IMR-90 (cell line): ENCODE data around the gene ULK1. TPM values are rescaled to one million over a fixed set of nuclear protein-coding genes. Genes with fewer than 3 reads are reported as not detected.

Source experiments
- ATAC-seq: fragments of 200-7000 bp; cut with Tn5 transposase; 2 replicates; pipeline ENCODE4 v1.9.1; 2020; ENCODE audit warnings: low read depth, mild to moderate bottlenecking, moderate library complexity
- BruUV-seq: library from RNA; stranded (reverse); fragments of 400-500 nt; replicated peaks from 2 replicates; lab custom pipeline; 2021; lab: Mats Ljungman, UMichigan
- CTCF ChIA-PET: fragments of 300-600 bp; formaldehyde crosslinking; extraction: SDS; loops from one replicate; lab custom pipeline; 2021; ENCODE audit warnings: antibody characterized with exemption; lab: Yijun Ruan, JAX
- POLR2A ChIA-PET: fragments of 300-600 bp; sonication (Branson Sonifier 250); formaldehyde crosslinking; loops from one replicate; lab custom pipeline; 2022; ENCODE audit warnings: antibody characterized with exemption; ENCODE audit not compliant: unreplicated experiment; lab: Charles Lee
- DNase-seq: peaks from one replicate; pipeline ENCODE4 v3.0.0; 2013
- H2AFZ ChIP-seq: replicated peaks from 2 replicates; pipeline ENCODE3; 2013; ENCODE audit warnings: low read length, mild to moderate bottlenecking; ENCODE audit not compliant: poor library complexity
- H2AK5ac ChIP-seq: 2 replicates; pipeline ENCODE4 v1.6.1; 2013; ENCODE audit warnings: low read depth, low read length, inconsistent platforms
- H2AK9ac ChIP-seq: replicated peaks from 2 replicates; pipeline ENCODE3; 2013; ENCODE audit warnings: mild to moderate bottlenecking, low read depth, low read length, moderate library complexity; ENCODE audit not compliant: poor library complexity
- H2BK120ac ChIP-seq: 2 replicates; pipeline ENCODE4 v1.6.1; 2013; ENCODE audit warnings: low read depth, low read length, inconsistent platforms
- H2BK15ac ChIP-seq: 3 replicates; pipeline ENCODE4 v1.6.1; 2013; ENCODE audit warnings: low read depth, low read length, inconsistent platforms
- H2BK20ac ChIP-seq: 2 replicates; pipeline ENCODE4 v1.6.1; 2013; ENCODE audit warnings: low read depth, mild to moderate bottlenecking, inconsistent platforms, low read length, moderate library complexity
- H2BK5ac ChIP-seq: 2 replicates; pipeline ENCODE4 v1.6.1; 2013; ENCODE audit warnings: mild to moderate bottlenecking, low read depth, low read length, inconsistent platforms; ENCODE audit not compliant: poor library complexity, severe bottlenecking
- H3K14ac ChIP-seq: replicated peaks from 2 replicates; pipeline ENCODE4 v1.6.1; 2013; ENCODE audit warnings: low read depth, low read length, inconsistent platforms
- H3K18ac ChIP-seq: 2 replicates; pipeline ENCODE4 v1.6.1; 2013; ENCODE audit warnings: low read depth, low read length, control low read depth
- H3K23ac ChIP-seq: 2 replicates; pipeline ENCODE4 v1.6.1; 2013; ENCODE audit warnings: low read depth, low read length, inconsistent platforms
- H3K27ac ChIP-seq: 2 replicates; pipeline ENCODE4 v1.5.1; 2013; ENCODE audit warnings: mild to moderate bottlenecking, control low read depth, low read length; ENCODE audit not compliant: insufficient read depth
- H3K27me3 ChIP-seq: 2 replicates; pipeline ENCODE4 v1.6.1; 2013; ENCODE audit warnings: low read length; ENCODE audit not compliant: control insufficient read depth, insufficient read depth
- H3K36me3 ChIP-seq: 2 replicates; pipeline ENCODE4 v1.6.1; 2013; ENCODE audit warnings: low read length, mixed read lengths; ENCODE audit not compliant: control insufficient read depth, insufficient read depth
- H3K4ac ChIP-seq: 2 replicates; pipeline ENCODE4 v1.6.1; 2013; ENCODE audit warnings: low read depth, low read length, inconsistent platforms
- H3K4me1 ChIP-seq: 2 replicates; pipeline ENCODE4 v1.6.1; 2013; ENCODE audit warnings: low read length, mixed read lengths; ENCODE audit not compliant: control insufficient read depth, insufficient read depth
- H3K4me2 ChIP-seq: 2 replicates; pipeline ENCODE4 v1.6.1; 2013; ENCODE audit warnings: low read depth, mild to moderate bottlenecking, control low read depth, low read length, moderate library complexity
- H3K4me3 ChIP-seq: 2 replicates; pipeline ENCODE4 v1.5.1; 2013; ENCODE audit warnings: low read depth, mild to moderate bottlenecking, control low read depth, low read length, moderate library complexity; ENCODE audit not compliant: insufficient read depth
- H3K56ac ChIP-seq: 2 replicates; pipeline ENCODE4 v1.6.1; 2013; ENCODE audit warnings: low read length, inconsistent platforms; ENCODE audit not compliant: insufficient read depth; ENCODE audit errors: extremely low read depth
- H3K79me1 ChIP-seq, 2 experiments: 2 replicates each; pipeline ENCODE4 v1.6.1; 2013; ENCODE audit warnings: low read length in 2 of 2, inconsistent platforms in 1 of 2, low read depth in 1 of 2
- H3K9ac ChIP-seq: 2 replicates; pipeline ENCODE4 v1.6.1; 2013; ENCODE audit warnings: low read depth, low read length, control low read depth
- H3K9me1 ChIP-seq: 2 replicates; pipeline ENCODE4 v1.6.1; 2013; ENCODE audit warnings: low read length, inconsistent platforms; ENCODE audit not compliant: insufficient read depth
- H3K9me3 ChIP-seq: 2 replicates; pipeline ENCODE4 v1.6.1; 2013; ENCODE audit warnings: low read length; ENCODE audit not compliant: control insufficient read depth, insufficient read depth
- H4K20me1 ChIP-seq: 2 replicates; pipeline ENCODE4 v1.6.1; 2013; ENCODE audit warnings: low read length, inconsistent platforms; ENCODE audit not compliant: insufficient read depth
- H4K5ac ChIP-seq: 2 replicates; pipeline ENCODE4 v1.6.1; 2013; ENCODE audit warnings: mild to moderate bottlenecking, low read depth, low read length, control low read depth
- H4K8ac ChIP-seq, 2 experiments: 2 replicates each; pipeline ENCODE4 v1.6.1; 2013; ENCODE audit warnings: low read depth in 2 of 2, low read length in 2 of 2, control low read depth in 1 of 2, inconsistent platforms in 1 of 2
- H4K91ac ChIP-seq: 2 replicates; pipeline ENCODE4 v1.6.1; 2013; ENCODE audit warnings: low read depth, low read length, inconsistent platforms; ENCODE audit not compliant: insufficient read depth
- BHLHE40 ChIP-seq: fragments of 150-350 bp; IDR thresholded peaks from 2 replicates; pipeline ENCODE4 v1.6.1; 2016; ENCODE audit warnings: mild to moderate bottlenecking, low read depth, low read length
- CEBPB ChIP-seq: IDR thresholded peaks from 2 replicates; pipeline ENCODE4 v1.6.1; 2012; ENCODE audit warnings: low read depth, low read length, improper control_type of control experiment
- CHD1 ChIP-seq: IDR thresholded peaks from 2 replicates; pipeline ENCODE4 v1.6.1; 2012; ENCODE audit warnings: low read depth, low read length, improper control_type of control experiment
- ELK1 ChIP-seq: fragments of 150-350 bp; IDR thresholded peaks from 2 replicates; pipeline ENCODE4 v1.6.1; 2016; ENCODE audit warnings: low read depth, mild to moderate bottlenecking, low read length, moderate library complexity, borderline replicate concordance
- FOS ChIP-seq: fragments of 150-350 bp; IDR thresholded peaks from 2 replicates; pipeline ENCODE4 v1.6.1; 2016; ENCODE audit warnings: low read depth, low read length
- MAZ ChIP-seq: IDR thresholded peaks from 2 replicates; pipeline ENCODE4 v1.6.1; 2012; ENCODE audit warnings: low read depth, mild to moderate bottlenecking, low read length, improper control_type of control experiment, moderate library complexity, borderline replicate concordance
- MXI1 ChIP-seq: IDR thresholded peaks from 2 replicates; pipeline ENCODE4 v1.6.1; 2012; ENCODE audit warnings: low read depth, mild to moderate bottlenecking, low read length, moderate library complexity, borderline replicate concordance
- NFE2L2 ChIP-seq: fragments of 150-350 bp; IDR thresholded peaks from 2 replicates; pipeline ENCODE4 v1.6.1; 2016; ENCODE audit warnings: low read depth, mild to moderate bottlenecking, low read length
- POLR2A ChIP-seq: IDR thresholded peaks from 2 replicates; pipeline ENCODE4 v1.6.1; 2012; ENCODE audit warnings: mild to moderate bottlenecking, low read depth, low read length
- RAD21 ChIP-seq: IDR thresholded peaks from 2 replicates; pipeline ENCODE4 v1.6.1; 2012; ENCODE audit warnings: low read length, improper control_type of control experiment
- RCOR1 ChIP-seq: IDR thresholded peaks from 2 replicates; pipeline ENCODE4 v1.6.1; 2012; ENCODE audit warnings: mild to moderate bottlenecking, low read length, improper control_type of control experiment; ENCODE audit not compliant: insufficient replicate concordance
- RFX5 ChIP-seq: IDR thresholded peaks from 2 replicates; pipeline ENCODE4 v1.8.0; 2012; ENCODE audit warnings: low read depth, mild to moderate bottlenecking, low read length, moderate library complexity
- USF2 ChIP-seq: fragments of 150-350 bp; IDR thresholded peaks from 2 replicates; pipeline ENCODE4 v1.6.1; 2017; ENCODE audit warnings: mild to moderate bottlenecking, antibody characterized with exemption, low read length, low read depth
- WGBS, 2 experiments: methylation state at CpG; one replicate each; pipeline versions ENCODE4 v1.1.5 to v1.1.7; 2013; ENCODE audit warnings: missing lambda C conversion rate in 2 of 2; ENCODE audit not compliant: insufficient read length in 1 of 2; ENCODE audit errors: extremely low coverage in 2 of 2; 5-methylcytosine and 5-hydroxymethylcytosine counted together
- dilution Hi-C: fragments of 300-500 bp; cut with HindIII; formaldehyde crosslinking; loops from one replicate; pipeline ENCODE4 v1.14.3; 2018; ENCODE audit warnings: low sequenced_read_pairs; ENCODE audit not compliant: unreplicated experiment
- in situ Hi-C: fragments of 300-500 bp; cut with MboI; formaldehyde crosslinking; loops from 3 replicates; pipeline ENCODE4 v1.14.3; 2019; ENCODE audit warnings: low sequenced_read_pairs, inconsistent platforms, mixed read lengths
- intact Hi-C: fragments of 100-400 bp; cut with micrococcal nuclease; formaldehyde crosslinking; loops from 2 replicates; pipeline ENCODE4 v1.10.0; 2022
- polyA plus RNA-seq, 3 experiments: library from polyadenylated mRNA; depleted of rRNA; stranded (reverse); fragments of >200 nt; gene quantifications; 2 replicates each; pipeline ENCODE4 v1.2.3, GENCODE V29; 2012; ENCODE audit warnings: low replicate concordance in 1 of 3
- total RNA-seq: library from RNA; depleted of rRNA; stranded (reverse); fragments of >200 nt; gene quantifications from 2 replicates; pipeline ENCODE4 v1.2.3, GENCODE V29; 2012

The ULK1 gene
- total and polyA plus RNA-seq, 2 of the 4 experiments (the other 2 are of a cell fraction), result 1.8 to 19.2 TPM

- H3K9ac ChIP-seq, result no peak overlapping the region
- BruUV-seq, result no TSS peak
- TF ChIP-seq BHLHE40, result no peak
- TF ChIP-seq RCOR1, result no peak
- no peak for TF ChIP-seq RAD21
- no peak for TF ChIP-seq ELK1
- no peak for TF ChIP-seq USF2
- no peak for TF ChIP-seq POLR2A
- no peak for TF ChIP-seq MAZ
- no peak for TF ChIP-seq NFE2L2
- no peak for TF ChIP-seq CHD1
- no peak for TF ChIP-seq CEBPB
- no peak for TF ChIP-seq RFX5
- no peak for TF ChIP-seq FOS
- TF ChIP-seq MXI1, result no peak
- H3K56ac ChIP-seq, result no peak overlapping the region
- no peak overlapping the region for H2AK5ac ChIP-seq
- no peak overlapping the region for H3K14ac ChIP-seq
- H3K4me3 ChIP-seq, result no peak overlapping the region
- no peaks in the 10 kb centered on the region for H3K27me3 ChIP-seq
- no peaks in the 10 kb centered on the region for H4K20me1 ChIP-seq
- H2BK15ac ChIP-seq, result no peak overlapping the region
- no peak overlapping the region for H2AK9ac ChIP-seq
- H2BK5ac ChIP-seq, result no peak overlapping the region
- no peaks in the 10 kb centered on the region for H3K79me1 ChIP-seq
- no peaks in the 10 kb centered on the region for H3K4me1 ChIP-seq
- no peak overlapping the region for H4K8ac ChIP-seq
- H3K4ac ChIP-seq, result no peak overlapping the region
- no peaks in the 10 kb centered on the region for H3K9me3 ChIP-seq
- H3K36me3 ChIP-seq, result peaks cover 7% of the 10 kb centered on the region; the same call in 1 of the 2 replicates
- peak overlapping the region; percentile 11 for H2AFZ ChIP-seq
- H4K5ac ChIP-seq, result no peak overlapping the region
- in situ Hi-C loops (loop anchor here (25.0 kb wide), 1 partner anchor 733 kb away; no protein-coding TSS in a partner anchor), intact Hi-C loops (no loop called here), dilution Hi-C loops (no loop called here)
- POLR2A ChIA-PET, result no interaction called here
- CTCF ChIA-PET, result no interaction called here
- H2BK120ac ChIP-seq, result no peak overlapping the region
- WGBS, 2 experiments, result 86% methylated on average over 19 of the region's 29 CpGs; no CpG with 5 or more reads in 1 of the 2 experiments
- H4K91ac ChIP-seq, result no peak overlapping the region
- ATAC-seq (no peak), DNase-seq (no peak)
- no peak overlapping the region for H3K18ac ChIP-seq
- no peaks in the 10 kb centered on the region for H3K9me1 ChIP-seq
- no peak overlapping the region for H3K23ac ChIP-seq
- no peak overlapping the region for H2BK20ac ChIP-seq
- H3K27ac ChIP-seq, result no peak overlapping the region
- no peak overlapping the region for H3K4me2 ChIP-seq
These were observed 49.3 kb upstream of the ULK1 start for GRCh38 chr12:131845121-131845520.
